NCI-H2081 (cell line): ENCODE measurements around the gene ABCC8.

Experiments used
- DNase-seq, 2 experiments: peaks; one replicate each; lab custom pipeline; 2025; lab: John Stamatoyannopoulos, UW

The ABCC8 gene

DNA sequence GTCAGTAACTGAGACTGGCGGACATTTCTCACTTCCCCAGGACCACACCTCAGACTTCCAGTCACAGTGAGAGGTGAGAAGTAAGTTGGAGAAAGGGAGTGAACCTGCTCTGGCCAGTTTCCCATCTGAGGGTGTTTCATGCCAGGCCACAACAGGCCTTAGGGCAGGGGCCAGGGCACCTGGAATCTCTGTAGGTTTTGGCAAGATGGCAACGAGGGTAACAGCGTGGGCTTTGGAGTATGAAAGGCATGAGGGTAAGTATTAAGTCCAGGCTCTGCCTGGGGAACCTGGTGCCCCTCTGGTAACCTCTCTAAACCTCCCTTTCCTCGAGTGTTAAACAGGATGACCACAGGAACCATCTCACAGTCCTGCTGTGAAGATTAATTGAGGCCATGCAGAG lies 28.5 kb upstream of the ABCC8 start:
- DNase-seq, result no peak

DNA sequence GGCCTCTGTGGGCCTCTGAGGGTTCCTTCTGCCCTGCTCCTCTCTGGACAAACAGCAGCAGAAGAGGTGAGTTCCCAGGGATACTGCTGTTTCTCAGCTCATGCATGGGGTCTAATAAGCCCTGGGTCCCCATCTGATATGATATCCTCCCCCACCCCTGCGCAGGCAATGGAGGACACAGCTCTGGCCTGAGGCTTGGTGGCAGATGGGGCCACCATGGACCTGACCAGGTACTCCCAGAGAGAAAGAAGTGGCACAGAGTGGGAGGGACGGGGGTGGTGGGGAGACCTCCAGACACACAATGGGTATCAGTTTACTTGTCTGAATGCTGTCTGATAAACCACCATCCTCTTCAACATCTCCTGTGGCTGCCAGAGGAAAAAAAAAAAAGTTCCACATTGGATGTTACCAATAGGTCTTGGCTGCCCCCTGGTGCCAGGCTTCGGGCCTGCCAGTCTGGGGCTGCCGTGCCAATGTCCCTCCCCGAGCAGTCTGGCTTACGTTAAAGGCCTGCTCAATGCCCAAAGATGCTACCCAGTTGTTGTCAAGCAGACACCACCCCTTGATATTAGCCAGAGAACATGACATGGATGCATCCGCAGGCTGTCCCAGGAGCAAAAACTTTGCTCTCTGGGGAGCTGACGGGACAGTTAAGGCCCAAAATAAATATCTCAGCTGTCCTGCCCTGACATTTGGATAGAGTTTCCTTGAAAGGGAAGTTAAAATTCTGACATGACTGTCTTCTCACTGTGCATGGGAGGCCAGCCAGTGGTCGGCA lies 27.9 kb upstream of the ABCC8 start:
- DNase-seq, result peak; percentile 78

DNA sequence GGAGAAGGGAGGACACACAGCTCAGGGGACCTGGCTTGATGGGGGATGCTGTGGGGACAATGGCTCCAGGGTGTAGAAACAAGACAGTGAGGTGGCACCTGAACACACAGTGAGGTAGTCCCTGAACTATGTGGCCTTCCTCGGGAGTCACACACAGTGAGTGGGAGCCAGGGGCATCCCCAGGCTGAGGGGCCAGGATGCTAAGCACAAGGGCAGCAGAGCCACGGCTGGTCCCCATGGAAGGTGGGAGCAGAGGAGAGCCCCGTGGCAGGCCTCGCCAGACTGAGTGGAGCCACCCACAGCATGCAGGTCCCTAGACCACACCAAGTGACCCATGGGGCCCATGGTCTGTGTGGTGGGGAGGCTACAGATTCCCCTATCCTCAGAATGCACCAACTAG lies 26.0 kb upstream of the ABCC8 start:
- no peak for DNase-seq

DNA sequence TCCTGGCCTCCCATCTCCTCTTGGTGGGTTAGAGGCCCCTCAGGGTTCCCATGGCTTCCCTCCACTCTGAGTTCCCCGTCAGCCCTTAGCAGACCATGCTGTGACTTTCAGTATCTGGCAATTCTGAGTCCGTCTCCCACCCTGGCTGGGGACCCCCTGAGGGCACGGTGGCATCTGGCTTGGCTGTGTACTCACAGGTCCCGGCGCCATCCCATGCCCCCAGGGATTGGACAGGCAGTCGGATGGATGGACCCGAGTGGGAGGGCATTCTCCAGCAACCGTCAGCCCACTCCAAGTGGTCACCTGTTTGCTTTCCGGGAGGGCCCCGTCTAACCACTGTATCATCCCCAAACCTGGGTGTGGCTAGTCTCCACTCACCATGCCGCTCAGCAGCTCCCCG lies 24.0 kb upstream of the ABCC8 start:
- no peak for DNase-seq

DNA sequence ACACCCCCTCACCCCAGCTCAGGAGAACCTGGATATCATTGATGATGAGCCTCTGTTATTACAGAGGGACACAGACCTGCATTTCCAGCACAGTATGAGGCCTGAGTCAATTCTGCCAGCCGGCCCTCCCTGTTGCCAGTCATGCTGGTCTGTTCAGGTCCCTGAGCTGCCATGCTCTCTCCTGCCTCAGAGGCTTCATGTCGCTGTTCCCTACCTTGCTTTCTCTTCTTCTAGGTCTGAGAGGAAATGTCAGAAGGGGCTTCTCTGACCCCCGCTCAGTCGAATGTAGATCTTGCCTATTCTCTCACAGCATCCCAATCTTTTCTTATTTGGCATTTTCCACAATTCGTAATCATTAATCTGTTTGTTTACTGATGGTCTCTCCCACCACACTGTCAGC lies 21.8 kb upstream of the ABCC8 start:
- DNase-seq, result peak in 1 of 2 experiments; percentile 45

DNA sequence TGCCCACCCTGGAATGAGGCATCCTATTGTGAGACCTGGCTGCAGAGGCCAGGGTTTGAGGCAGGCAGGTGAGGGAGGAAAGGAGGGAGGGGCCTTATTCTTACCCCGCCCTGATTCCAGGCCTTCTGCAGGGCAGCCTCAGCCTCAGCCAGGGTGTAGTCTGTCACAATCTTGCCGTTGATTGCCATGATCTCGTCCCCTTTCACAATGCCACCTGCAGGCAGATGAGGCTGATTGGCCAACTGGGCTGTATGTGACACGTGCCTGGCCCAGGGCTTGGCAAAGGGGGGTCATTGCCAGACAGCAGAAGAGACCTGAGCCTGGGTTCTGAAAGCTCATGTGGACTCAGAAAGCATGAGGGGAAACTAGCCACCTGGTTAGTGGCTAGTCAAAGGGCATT lies 21.4 kb upstream of the ABCC8 start:
- DNase-seq, result peak; percentile 40 to 78

DNA sequence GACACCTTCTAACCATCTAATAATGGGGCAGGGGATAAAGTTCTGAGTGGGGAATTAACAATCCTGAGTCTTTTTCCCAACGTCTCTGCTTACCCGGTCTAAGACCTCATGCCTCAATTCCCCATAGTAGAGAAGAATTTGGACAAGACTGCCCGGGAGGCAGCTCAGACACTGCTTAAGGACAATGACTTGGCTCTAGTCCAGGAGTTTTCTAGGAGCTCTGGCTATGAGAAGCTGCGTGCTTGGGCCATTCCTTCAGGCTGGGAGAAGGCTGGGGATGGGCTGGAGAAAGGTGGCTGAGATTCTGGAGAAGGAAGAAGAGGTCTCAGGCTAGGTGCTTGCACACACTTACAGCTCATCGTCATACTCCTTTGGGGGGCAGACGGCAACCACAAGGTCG lies 19.8 kb upstream of the ABCC8 start:
- DNase-seq, result no peak

DNA sequence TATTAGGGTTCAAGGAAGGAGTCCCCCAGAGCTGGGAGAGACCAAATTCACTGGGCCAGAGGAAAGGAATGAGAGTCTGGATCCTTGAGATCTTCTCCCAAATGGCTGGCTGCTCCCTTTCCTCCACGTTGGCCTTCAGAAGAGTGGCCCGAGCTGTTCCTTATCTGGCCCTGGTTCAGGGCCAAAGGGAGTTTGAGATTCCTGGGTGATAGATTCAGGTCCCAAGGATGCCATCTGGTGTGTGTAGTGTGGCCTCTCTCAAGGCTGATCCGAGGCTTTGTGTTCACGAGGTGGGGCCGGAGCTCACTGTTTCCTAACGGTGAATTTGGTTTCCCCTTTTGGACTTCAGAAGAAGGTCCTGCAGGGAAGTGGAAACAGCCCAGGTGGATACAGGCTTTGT lies 17.4 kb upstream of the ABCC8 start:
- DNase-seq, result no peak

DNA sequence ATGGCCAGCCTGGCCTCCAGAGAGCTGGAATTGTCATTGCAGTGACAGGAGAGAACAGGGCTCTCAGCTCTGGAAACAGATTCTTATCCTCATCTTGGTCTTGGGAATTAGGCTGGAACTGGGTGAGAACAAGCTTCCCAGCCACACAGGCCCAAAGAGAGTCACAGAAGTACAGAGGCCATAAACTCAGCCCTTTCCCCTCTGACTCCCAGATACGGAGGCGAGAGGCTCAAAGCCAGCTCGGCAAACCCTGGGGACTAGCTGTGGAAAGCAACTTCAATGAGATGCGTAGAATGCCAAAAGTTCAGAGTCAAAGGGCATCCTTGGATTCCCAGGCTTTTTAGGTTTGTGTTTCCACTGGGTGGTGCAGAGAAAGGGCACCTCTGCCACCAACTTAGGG lies 14.3 kb upstream of the ABCC8 start:
- no peak for DNase-seq

DNA sequence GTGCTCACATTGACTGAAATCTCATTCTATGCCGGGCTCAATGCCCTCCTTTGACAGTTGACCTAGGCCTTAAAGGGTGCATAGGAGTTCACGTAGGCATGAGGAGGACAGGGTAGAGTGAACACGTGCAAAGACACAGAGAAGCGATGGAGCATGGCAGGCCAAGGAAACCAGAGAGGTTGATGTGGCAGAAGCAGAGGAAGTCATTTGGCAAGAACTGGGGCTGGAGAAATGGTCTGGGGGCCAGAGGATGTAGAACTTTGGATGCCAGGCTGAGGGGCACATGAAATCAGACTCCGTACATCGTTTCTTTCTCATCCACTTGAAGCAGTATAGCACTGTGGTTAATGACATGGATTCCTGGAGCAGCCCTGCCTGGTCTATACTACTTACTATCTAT lies 13.6 kb upstream of the ABCC8 start:
- no peak for DNase-seq

DNA sequence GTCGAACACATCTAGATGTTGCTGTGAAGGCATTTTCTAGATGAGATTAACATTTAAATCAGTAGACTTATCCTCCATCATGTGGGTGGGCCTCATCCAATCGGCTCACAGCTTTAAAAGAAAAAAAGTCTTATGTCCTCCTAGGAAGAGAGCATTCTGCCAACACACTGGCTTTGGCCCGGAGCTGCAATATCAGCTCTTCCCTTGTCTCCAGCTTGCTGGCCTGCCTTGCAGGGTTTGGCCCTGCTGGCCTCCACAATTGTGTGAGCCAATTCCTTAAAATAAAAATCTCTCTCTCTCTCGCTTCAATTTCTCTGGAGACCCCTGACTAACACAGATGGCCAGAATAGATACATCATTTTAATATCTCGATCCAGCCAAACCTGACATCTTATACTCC lies 13.1 kb upstream of the ABCC8 start:
- DNase-seq, result no peak

DNA sequence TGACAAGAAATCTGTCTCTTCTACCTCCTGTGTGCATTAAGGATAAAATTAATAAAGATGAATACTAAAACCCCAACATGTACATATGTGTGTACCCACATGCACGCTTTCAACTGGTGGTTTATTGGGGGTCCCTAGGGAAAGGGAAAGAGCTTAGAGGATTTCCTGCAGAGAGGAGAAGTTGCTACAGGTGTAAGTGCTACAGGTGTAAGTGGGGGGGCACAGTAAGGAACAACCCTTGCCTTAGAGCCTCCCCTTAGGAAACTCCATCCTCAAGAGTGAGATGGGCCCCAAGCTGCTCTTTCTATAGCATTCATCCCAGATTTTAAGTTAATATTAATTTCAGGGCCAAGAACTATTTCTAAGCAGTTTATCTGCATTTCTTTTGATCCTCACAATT lies 11.9 kb upstream of the ABCC8 start:
- DNase-seq, result no peak

DNA sequence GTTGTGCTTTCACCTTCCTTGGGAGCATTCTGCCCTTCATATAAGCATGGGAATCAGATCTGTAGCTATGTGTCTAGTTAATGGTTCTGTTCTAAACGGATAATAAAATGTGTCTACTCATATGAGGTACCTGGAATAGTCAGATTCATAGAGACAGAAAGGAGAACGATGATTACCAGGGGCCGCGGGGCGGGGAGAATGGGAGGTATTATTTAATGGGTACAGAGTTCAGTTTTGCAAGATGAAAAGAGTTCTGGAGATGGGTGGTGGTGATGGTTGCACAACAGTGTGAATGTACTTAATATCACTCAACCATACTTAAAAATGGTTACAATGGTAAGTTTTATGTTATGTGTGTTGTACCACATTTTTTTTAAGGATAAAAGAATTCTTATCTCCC lies 10.0 kb upstream of the ABCC8 start:
- DNase-seq, result no peak

DNA sequence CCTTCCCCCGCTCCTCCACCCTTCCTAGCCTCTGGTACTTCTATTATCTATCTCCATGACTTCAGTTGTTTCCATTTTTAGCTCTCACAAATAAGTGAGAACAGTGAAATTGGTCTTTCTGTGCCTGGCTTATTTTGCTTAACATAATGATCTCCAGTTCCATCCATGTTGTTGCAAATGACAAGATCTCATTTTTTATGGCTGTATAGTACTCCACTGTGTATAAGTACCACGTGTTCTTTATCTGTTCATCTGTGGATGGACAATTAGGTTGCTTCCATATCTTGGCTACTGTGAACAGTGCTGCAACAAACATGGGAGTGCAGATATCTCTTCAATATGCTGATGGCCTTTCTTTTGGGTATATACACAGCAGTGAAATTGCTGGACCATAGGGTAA lies 6.9 kb upstream of the ABCC8 start:
- no peak for DNase-seq

DNA sequence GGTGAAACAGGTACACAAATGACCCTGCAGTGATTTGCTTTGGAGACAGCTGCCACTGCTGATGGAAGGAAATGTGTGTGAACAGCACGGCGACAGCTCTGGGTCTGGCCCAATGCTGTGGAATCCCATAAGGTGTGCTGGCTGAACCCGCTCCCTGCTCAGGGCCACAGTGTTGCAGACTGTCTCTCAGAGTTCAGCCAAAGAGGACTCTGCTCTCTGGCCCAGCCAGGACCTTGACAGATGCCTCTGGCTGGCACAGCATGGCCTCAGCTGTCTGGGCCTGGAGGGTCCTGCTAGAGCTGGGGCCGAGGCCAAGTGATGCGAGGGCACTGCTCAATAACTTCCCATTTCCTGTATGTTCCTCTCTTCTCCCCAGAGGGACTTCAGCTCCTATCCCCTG lies 5.3 kb upstream of the ABCC8 start:
- no peak for DNase-seq

DNA sequence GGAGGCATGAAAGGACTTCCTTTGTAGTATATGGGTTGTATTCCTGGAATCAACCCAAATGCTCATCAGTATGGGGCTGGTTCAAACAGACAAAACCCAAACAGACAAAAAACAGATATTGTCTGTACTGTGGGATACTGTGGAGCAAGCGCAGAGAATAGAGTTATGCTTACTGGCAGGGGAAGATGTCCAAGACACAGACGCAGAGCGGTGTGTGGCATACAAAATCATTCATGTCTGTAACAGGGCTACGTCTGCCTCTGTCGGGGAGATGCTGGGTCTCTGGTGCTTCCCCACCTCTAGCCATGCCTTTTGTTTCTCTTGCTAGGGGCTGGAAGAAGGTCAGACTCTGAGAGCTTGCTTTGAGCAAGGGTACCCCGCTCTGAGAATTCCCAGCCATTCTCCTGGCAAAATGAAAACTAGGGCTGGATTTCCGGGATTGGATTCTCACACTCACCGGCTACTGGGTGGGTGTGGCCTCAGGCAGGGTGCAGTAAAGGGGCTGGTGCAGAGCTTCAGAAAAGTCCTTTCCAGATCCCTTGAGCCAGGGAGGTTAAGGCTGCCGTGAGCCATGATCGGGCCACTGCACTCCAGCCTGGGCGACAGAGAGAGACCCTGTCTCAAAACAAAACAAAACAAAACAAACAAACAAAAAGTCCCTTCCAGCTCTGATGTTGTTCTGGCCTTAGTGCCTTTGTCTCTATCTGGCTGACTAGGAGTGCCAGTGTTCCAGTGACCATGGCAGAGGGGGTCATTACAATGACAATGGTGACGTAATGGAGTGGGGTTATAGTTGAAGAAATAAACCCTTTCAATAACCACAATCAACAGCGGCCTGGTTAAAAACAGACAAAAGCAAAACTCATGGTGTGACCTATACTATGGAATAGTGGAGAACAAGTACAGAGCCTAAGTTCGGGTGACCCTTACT lies 2.9 kb upstream of the ABCC8 start:
- DNase-seq, result peak; percentile 66 to 73

DNA sequence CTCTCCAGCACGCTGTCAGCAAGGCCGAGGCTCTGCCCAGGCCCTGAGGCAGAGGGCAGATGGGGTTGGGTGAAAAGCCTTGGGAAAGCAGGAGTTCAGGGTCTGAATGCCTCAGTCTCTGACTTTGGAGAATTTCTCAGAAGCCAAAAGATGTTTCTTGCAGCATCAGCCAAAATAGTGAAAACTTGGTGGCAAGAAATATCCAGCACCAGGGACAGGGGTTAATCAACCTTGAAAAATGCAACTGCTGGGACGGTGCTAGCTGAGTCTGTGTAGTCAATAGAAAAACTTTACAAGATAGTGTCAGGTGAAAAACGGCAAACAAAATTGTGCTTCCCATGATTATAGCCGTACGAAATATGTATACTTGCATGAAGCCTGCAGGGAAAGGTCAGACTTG lies 1.4 kb upstream of the ABCC8 start:
- DNase-seq, result no peak

DNA sequence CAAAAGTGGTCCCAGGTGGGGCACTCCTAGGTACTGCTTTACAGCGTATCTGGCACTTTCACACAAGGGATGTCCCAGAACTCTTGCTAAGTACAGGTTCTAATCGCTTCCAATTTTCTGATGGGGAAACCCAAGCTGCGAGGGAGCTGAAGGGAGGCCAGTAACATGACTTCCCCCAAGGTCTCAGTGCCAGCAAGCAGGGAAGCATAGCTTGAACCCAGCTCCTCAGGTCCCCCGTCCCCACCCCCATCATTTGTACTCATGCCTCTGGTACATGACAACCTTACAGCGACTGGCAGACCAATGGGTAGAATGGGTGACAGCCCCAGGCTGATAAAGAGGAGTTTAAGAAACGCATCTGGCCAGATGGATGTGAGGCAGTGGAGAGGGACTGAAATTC lies 716 bp upstream of the ABCC8 start:
- DNase-seq, result no peak

DNA sequence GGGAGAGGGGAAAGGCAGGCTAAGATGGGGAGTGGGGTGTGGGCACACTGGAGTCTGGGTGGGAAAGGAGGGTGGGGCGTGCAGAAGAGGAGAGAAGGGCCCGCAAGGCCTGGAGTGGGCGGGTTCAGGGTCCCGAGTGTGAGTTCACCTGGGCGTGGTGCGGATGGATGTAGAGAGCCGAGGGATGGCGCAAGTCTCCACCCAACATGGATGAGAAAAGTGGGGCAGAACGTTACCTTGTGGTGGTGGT lies 364 bp upstream of the ABCC8 start:
- DNase-seq, result no peak

DNA sequence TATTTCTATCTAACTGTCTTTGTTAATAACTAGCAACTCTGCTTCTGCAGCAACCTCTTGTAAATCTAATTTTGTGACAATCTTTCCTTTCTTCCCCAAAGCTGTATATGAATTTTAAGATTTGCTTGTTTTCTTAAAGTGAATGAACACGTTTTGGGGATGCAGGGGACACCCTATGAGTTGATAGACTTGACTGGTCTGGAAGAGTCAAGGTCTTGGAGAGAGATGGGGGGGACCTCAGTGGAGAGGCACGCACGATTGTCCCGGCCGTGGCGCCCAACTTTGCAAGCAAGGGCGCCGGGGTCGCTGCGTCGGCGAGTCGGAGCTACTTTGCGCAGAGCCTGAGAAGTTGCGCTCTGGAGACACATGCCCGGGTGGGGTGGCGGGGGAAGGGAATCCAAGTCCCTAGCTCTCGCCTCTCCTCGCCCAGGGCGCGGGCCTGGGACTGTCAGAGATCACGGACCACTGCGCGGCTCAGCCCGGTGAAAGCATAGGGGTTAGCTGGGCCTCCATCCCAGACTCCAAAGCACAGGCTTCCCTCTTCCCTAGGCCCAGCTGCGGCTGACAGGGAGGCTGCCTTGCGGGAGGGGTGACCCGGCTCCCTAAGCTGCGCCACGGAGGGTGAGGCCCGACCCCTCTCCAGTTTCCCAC lies 854 bp downstream of the ABCC8 start:
- no peak for DNase-seq

DNA sequence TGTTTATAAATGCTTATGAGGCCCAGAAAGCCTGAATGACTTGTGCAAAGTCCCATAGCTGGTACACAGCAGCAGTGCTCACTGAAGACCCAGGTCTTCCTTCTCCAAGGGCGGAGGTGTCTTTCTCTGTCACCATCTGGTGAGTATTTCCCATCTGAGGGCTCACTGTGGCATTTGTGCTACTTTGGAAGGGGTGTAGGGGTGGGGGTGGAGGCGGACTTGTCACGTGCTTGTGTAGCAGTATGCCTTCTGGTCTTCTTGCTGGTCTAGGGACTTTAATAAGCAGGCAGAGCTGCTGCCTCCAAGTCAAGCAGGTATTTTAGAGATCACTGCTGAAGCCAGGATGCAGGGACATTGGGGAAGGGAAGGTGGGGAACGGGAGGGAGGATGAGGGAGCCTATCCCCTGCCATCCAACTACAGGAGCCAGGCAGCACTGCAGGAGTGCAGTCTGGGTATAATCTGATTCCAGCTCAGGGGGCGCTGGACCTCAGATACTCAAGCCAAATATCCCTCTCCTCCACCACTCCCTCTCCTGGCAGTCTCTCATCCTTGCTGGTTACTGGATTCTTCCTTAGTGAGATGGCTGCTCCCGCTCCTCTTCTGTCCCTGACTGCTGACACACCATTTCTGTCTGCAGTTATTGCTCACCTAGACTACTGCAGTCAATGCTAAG lies 3.4 kb downstream of the ABCC8 start:
- no peak for DNase-seq

DNA sequence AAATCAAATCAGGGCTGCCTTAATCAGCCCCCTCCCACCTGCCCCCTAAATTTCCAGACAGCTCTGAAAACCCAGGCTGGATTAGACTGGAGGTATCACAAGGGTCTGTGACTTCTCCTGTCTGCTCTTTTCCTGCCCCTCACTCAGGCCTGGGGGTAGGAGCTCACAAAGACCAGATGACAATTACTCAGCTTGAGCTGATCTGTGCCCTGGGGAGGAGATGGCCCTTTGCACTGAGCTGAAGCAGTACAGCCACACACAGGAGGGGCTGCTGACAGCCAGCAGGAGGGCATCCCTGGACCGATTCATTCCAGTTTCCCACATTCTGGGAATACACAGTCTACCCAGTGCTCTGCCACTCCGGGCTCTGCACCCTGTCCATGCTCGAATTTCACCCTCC lies 4.2 kb downstream of the ABCC8 start:
- no peak for DNase-seq

DNA sequence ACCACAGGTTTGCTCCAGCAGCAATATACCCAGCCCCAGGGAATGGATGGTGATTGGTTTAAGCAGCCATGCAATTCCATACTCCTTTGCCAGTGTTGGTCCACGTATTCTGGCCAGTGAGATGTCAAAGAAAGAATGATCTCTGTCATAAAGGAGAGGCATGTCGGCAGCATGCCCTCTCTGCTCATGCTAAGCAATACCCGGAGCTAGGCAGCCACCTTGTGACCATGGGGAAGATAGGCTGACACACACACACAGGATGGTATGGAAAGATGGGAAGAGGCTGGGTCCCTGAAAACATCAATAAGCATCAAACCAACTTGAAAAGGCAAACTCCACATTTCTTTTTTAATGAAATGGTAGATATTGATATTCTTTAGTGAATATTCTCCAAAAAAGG lies 5.1 kb downstream of the ABCC8 start:
- DNase-seq, result no peak
